ENCODE measurements around the gene LSAMP. TPM values are rescaled to one million over a fixed set of nuclear protein-coding genes. Genes with fewer than 3 reads are reported as not detected.

LSAMP gene
- total and polyA plus RNA-seq, 2 donors (not counting 1 experiment from before 2014, with no cell fraction given) = not detected

- Mint-ChIP-seq H3K27me3 (no peaks in the 10 kb centered on the region), H3K4me1 (no peaks in the 10 kb centered on the region), H3K4me3 (no peak overlapping the region), H3K27ac (no peak overlapping the region), H3K9me3 (ENCODE audit: insufficient read depth) (no peaks in the 10 kb centered on the region)
- Histone ChIP-seq H3K4me1 (ENCODE audit: control insufficient read depth in 2 of 2, insufficient read depth in 2 of 2, low read length in 2 of 2) (no peaks in the 10 kb centered on the region), H3K9me3 (ENCODE audit: control extremely low read depth in 1 of 3, control insufficient read depth in 2 of 3, insufficient read depth in 1 of 3, low read length in 2 of 3) (no peaks in the 10 kb centered on the region), H2AFZ (ENCODE audit: insufficient read depth, low read depth, low read length, poor library complexity, severe bottlenecking) (no peak overlapping the region), H3K79me2 (ENCODE audit: control insufficient read depth, insufficient read depth, low read length) (no peaks in the 10 kb centered on the region), H4K20me1 (ENCODE audit: control insufficient read depth, insufficient read depth, low read length, poor library complexity, severe bottlenecking) (no peaks in the 10 kb centered on the region), H3K9ac (ENCODE audit: low read length) (no peak overlapping the region), H3K27ac (ENCODE audit: low read length in 2 of 2) (no peak overlapping the region), H3K27me3 (replicated peaks in 1 of 4; ENCODE audit: control extremely low read depth in 1 of 4, control insufficient read depth in 3 of 4, insufficient read depth in 4 of 4, low read length in 3 of 4) (no peaks in the 10 kb centered on the region), H3K36me3 (replicated peaks in 1 of 2; ENCODE audit: control extremely low read depth in 1 of 2, control insufficient read depth in 1 of 2, extremely low read depth in 1 of 2, insufficient read depth in 2 of 2, low read length in 1 of 2) (no peaks in the 10 kb centered on the region), H3K4me3 (ENCODE audit: control extremely low read depth in 1 of 5, extremely low read depth in 1 of 5, insufficient read depth in 1 of 5, low read depth in 2 of 5, low read length in 4 of 5) (no peak overlapping the region), H3K4me2 (replicated peaks; ENCODE audit: low read depth, low read length, poor library complexity, severe bottlenecking) (no peak overlapping the region)
- no peak for TF ChIP-seq EZH2 (IDR thresholded peaks at IDR 0.05; ENCODE audit: borderline replicate concordance, insufficient read depth, low read depth, low read length, poor library complexity, severe bottlenecking)
- TF ChIP-seq CTCF (IDR thresholded peaks at IDR 0.05) = no peak
- POLR2A ChIA-PET = no interaction called here
- no peak for ATAC-seq (ENCODE audit: low read depth)
- WGBS (ENCODE audit: insufficient coverage) = 100% methylated on average over 1 of the region's 1 CpG
- CTCF ChIA-PET = no interaction called here
- intact Hi-C loops (cut with micrococcal nuclease) = no loop called here
- no peak for DNase-seq
Observed at GRCh38 chr3:116433552-116433951, 11.7 kb downstream of the LSAMP start.

GRCh38 chr3:116432795-116433194 lies 12.5 kb downstream of the LSAMP start:
- DNase-seq (no peak), ATAC-seq (ENCODE audit: low read depth) (no peak)
- H3K27ac ChIP-seq (ENCODE audit: low read length in 2 of 2) = no peak overlapping the region
- H4K20me1 ChIP-seq (ENCODE audit: control insufficient read depth, insufficient read depth, low read length, poor library complexity, severe bottlenecking) = no peaks in the 10 kb centered on the region
- H3K36me3 ChIP-seq (replicated peaks in 1 of 2; ENCODE audit: control extremely low read depth in 1 of 2, control insufficient read depth in 1 of 2, extremely low read depth in 1 of 2, insufficient read depth in 2 of 2, low read length in 1 of 2) = no peaks in the 10 kb centered on the region
- no peaks in the 10 kb centered on the region for H3K79me2 ChIP-seq (ENCODE audit: control insufficient read depth, insufficient read depth, low read length)
- ChIA-PET CTCF (no interaction called here), POLR2A (no interaction called here)
- H3K4me1 ChIP-seq (ENCODE audit: control insufficient read depth in 2 of 2, insufficient read depth in 2 of 2, low read length in 2 of 2) = no peaks in the 10 kb centered on the region
- intact Hi-C loops (cut with micrococcal nuclease) = no loop called here
- H3K9me3 ChIP-seq (ENCODE audit: control extremely low read depth in 1 of 3, control insufficient read depth in 2 of 3, insufficient read depth in 1 of 3, low read length in 2 of 3) = no peaks in the 10 kb centered on the region
- H3K9ac ChIP-seq (ENCODE audit: low read length) = no peak overlapping the region
- Mint-ChIP-seq H3K9me3 (ENCODE audit: insufficient read depth) (no peaks in the 10 kb centered on the region), H3K27me3 (no peaks in the 10 kb centered on the region), H3K27ac (no peak overlapping the region), H3K4me3 (no peak overlapping the region), H3K4me1 (no peaks in the 10 kb centered on the region)
- no peak overlapping the region for H2AFZ ChIP-seq (ENCODE audit: insufficient read depth, low read depth, low read length, poor library complexity, severe bottlenecking)
- H3K27me3 ChIP-seq (replicated peaks in 1 of 4; ENCODE audit: control extremely low read depth in 1 of 4, control insufficient read depth in 3 of 4, insufficient read depth in 4 of 4, low read length in 3 of 4) = no peaks in the 10 kb centered on the region
- no CpG with 5 or more reads among the region's 2 CpGs for WGBS (ENCODE audit: insufficient coverage)
- TF ChIP-seq EZH2 (IDR thresholded peaks at IDR 0.05; ENCODE audit: borderline replicate concordance, insufficient read depth, low read depth, low read length, poor library complexity, severe bottlenecking) (no peak), CTCF (IDR thresholded peaks at IDR 0.05) (no peak)
- H3K4me3 ChIP-seq (ENCODE audit: control extremely low read depth in 1 of 5, extremely low read depth in 1 of 5, insufficient read depth in 1 of 5, low read depth in 2 of 5, low read length in 4 of 5) = no peak overlapping the region
- no peak overlapping the region for H3K4me2 ChIP-seq (replicated peaks; ENCODE audit: low read depth, low read length, poor library complexity, severe bottlenecking)
